Activated gamma-delta T cell (primary cell): ENCODE results near the gene MAN1A1.

Source experiments
- DNase-seq: peaks from one replicate; lab custom pipeline; 2025; lab: John Stamatoyannopoulos, UW

The MAN1A1 gene

DNA sequence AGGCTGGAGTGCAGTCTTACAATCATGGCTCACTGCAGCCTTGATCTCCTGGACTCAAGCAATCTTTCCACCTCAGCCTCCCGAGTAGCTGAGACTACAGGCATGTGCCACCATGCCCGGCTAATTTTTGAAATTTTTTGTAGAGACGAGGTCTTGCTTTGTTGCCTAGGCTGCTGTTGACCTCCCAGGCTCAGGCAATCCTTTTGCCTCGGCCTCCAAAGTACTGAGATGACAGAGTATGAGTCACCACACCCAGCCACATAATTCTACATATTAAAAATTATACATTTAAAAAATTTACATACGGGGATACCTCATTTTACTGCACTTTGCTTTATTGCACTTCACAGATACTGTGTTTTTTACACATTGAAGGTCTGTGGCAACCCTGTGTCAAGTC lies 115.1 kb downstream of the MAN1A1 start:
- DNase-seq: no peak

DNA sequence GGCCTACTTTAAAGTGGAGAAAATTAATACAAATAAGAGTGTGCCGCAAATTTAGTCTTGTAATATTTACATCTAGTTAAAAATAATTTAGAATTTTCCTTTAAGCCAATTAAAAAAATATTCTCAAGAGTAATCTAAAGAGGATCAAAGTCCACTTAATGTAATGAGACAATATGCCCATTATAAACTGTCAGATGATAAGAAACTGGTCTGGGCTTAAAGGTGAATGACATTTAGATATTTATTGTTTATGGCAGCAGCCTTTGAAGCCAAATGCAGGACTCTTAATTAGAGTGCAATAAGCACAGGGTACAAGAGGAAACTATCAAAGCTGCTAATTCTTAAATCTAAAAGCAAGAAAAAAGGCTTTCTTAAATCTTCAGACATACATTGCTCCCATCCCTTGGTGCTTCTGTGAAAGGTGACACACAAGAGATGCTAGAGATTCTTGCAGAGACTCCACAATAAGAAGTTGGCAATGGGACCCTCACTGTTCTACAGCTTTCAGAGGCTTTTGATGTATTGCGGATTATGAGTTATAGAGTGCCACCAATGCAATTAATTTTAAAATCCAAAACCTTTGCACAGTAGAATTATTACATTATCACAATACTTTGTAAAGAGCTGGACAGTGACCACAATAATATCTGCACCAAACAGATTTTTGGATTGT lies 116.1 kb downstream of the MAN1A1 start:
- DNase-seq: no peak

DNA sequence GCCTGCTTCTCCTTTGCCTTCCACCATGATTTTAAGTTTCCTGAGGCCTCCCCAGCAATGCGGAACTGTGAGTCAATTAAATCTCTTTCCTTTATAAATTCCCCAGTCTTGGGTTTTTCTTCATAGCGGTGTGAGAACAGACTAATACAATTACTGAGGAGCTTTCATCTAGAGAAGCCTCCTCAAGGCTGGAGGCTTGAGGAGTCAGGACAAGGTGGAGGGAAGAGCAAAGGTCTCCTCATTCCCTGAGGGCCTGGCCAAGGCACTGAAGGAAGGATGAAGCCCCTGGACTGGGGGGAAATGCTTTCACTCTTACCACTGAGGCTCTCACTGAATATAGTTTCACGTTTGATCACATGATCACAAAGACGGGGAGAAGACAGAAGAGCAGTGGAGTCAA lies 118.2 kb downstream of the MAN1A1 start:
- no peak for DNase-seq

DNA sequence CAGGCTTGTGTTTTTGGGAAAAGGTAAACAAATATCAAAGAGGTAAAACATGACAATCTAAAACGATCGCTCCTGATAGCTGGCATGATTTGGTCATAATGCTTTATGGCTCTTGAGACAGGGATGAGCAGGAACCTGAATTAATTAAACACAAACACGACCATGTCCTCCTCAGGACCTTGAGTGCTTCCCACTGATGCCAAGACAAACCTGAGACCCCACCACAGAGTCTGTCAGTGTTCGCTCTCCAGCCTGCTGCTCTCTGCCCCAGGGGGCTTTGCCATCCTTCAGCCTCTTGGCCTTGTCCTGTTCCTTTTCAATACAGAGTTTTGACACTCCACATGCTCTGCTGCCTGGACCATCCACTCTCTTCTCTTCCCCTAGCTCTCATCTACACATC lies 119.4 kb downstream of the MAN1A1 start:
- DNase-seq: no peak

DNA sequence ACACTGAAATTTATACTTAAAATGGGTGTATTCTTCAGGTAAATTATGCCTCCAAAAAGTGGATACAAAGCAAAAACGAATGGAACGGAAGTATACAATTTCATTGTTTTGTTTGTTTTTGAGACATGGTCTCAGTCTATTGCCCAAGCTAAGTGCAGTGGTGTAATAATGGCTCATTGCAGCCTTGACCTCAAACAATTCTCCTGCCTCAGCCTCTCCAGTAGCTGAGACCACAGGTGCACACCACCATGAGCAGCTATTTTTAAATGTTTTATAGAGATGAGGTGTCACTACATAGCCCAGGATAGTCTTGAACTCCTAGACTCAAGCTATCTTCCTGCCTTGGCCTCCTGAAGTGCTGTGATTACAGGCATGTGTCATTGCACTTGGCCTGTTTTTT lies 122.2 kb downstream of the MAN1A1 start:
- no peak for DNase-seq

DNA sequence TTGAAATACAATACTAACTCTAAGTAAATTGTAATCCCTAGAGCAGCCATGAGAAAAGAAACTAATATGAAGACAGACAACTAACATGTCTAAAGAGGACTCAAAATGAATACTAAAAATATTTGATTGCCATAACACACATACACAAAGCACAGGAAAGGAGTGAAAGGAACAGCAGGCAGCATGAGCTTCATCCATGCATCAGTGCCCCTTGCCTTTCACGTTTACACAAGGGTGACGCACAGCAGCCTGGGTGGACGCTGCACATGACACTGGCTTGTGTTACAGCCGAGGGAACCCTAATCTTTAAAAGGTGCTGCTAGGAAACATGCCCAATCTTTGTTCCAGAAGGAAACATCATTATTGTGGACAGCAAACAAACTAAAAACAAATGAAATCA lies 123.5 kb downstream of the MAN1A1 start:
- DNase-seq: no peak

DNA sequence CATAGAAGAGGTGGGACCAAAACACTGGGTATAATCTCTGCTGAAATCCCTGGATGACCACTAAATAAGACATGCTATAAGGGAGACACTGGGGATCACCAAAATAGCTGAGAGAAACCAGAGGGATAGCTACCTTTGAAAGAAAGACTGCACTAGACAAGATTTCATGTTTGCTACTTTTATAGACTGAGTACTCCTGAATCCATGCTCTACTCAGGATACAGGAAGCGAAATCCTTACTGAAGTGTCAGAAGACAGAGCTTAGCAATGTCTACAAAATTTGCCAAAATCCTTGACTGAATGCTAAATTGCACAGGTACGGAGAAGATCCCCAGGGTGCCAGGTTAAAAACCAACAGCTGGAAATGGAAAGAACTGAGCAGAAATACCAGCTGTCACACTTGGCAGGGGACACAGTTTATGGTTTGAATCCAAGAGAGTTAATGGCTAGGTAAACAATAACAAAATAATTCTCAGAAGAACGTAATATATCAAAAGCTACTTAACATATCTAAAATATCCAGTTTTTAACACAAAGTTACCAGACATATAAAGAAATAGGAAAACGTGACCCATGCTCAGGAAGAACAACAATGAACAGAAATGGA lies 125.4 kb downstream of the MAN1A1 start:
- no peak for DNase-seq

DNA sequence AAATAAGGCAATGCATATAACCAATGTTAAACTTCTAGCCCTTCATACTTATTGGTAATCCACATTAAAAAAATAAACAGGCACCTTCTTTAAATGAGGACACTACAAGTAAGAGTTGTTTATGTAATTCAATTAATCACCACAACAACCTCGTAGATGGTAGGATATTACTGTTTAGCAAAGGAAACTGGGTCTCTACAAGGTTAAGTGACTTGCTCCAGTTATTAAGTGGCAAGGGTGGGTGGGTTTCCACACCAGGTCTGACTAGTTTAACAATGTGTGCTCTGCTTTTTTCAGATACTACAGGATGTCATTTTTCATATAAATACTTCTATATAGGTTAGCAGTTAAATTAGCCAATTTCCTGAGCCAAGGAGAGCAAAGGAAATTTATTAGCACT lies 129.1 kb downstream of the MAN1A1 start:
- no peak for DNase-seq

DNA sequence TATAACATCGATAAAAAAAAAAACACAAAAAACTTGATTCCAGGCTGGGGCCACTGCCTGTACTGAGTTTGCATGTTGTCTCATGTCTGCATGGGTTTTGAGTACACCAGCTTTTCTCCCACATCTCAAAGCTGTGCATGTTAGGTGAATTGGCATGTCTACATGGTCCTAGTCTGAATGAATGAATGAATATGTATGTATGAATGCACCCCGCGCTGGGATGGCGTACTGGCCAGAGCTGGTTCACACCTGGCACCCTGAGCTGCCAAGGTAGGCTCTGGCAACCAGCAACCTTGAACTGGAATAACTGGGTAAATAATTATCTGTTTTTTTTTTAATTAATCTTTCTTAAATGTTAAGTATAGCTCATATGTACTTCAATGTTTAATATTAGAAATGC lies 131.0 kb downstream of the MAN1A1 start:
- DNase-seq: no peak

DNA sequence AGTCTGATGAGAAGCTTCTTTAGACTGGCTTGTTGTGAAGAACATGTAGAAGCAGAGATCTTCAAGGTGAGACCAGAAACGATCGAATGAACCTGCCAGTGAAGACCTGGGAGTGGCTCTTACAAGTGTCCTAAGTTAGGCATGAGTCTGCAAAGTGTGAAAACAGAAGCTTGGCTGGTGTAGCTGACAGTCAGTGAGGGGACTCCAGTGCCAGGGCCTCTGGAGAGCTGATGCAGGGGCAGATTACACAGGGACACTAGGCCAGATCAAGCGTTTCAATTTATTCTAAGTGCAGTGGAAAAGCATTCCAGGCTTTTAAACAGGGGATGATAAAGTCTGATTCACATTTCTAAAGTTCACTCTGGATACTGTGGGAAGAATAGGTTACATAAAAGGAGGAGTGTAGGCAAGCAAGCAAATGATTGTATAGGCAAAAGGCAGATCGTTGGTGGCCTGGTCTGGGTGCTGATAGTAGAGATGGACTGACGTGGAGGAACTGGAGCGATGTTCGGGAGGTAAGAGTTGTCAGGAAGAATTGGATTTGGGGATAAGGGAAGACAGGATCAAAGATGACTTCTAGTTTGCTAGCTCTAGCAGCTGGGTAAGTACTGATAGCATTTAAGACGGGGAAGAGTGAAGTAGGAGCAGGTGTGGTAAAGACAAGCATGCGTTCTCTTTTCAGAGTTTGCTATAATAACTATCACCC lies 133.5 kb downstream of the MAN1A1 start:
- no peak for DNase-seq

DNA sequence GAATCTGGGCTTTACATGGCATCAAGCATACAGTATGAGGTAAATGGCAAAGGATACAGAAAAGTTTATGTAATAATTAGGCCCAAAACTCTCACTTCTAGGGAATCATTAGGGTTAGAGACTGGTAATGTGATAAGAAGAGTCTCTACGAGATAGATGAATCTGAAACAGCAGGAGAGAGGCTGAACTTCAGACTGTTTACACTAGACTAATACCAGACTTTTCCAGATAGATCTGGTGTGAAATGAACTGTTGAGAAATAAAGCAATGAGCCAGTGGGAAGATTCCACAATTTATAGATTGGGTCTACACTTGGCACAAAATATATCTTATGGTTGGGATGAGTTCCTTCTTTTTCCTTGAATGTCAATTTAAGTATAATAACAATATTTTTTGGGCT lies 134.3 kb downstream of the MAN1A1 start:
- DNase-seq: no peak

DNA sequence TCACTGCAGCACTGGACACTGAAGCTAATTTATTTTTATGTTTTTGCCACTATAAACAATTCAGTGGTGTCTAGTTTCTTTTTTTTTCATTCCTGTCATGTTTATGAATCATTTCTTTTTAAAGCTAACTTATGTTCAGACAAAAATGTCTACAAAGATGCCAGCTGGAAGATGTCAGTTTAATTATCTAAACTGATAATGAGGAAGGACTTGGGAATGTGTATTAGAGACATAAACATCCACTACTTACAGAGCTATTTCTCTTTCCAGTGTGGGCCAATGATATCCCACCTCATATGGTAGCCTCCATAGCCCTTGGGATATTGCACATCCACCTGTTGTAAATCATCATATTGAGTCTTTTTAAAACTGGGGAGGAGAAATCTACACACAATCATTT lies 139.0 kb downstream of the MAN1A1 start:
- no peak for DNase-seq

DNA sequence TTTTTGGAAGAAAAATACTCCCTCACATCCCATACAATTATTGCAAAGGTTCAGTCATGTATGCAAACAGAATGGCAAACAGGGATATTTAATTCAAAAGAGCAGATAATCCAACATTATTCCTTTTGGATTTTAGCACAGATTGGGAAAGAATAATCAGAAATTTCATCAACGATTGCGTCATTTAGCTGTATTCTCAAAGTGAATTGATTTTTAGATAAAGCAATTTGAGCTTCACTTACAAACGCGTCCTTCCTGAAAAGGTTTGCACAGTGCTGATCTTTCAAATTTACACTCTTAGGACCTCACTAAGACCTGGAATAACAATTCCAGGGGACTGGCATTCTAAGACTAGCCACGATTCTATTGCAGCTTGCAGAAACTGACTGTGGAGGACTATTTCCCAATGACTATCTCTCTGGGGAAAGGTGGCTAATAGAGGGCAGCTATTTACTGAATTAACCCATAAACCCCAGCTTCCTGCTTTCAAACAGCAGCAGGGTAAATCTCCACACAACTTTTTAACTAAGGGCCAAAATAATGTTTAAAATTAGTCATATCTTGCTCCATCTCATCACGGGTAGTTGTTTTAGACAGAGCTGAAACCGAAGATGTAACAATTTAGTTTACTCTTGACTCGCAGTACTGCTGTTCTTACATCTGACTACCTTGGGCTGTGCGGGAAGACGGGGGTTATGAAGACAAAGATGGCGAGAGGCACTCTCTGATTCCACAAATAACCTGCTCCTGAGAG lies 139.9 kb downstream of the MAN1A1 start:
- DNase-seq: no peak

DNA sequence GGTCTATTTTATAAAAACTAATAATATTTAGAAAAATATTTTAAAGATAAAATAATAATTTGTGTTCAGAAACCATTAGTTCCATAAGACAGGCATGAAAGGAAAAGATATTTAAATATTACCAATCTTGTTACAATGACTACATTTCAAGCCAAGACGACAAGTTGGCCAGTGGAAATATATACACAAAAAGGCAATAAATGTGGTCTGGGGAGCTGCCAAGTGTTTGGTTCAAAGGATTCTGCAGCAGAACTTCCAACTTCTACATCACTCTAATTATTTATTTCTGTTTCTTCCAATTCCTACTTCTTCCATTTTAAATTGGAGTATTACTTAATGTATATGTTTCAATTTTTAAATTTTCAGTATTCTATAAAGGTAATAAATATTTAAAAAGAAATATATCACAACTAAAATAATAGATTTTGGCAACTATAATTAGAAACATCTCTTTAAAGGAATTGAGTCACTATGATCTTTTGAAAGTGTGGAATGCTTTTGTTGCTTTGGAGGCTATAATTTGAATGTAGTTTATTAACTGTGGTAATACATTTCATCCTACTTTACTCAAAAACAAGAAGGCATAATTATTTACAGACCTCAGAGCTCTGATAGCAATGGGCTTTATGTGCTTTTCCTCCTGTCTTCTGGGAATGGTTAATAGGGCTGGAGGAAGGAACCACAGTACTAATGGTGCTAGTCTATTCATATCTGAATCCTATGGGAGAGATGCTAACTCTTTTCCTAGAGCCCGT lies 141.4 kb downstream of the MAN1A1 start:
- no peak for DNase-seq

DNA sequence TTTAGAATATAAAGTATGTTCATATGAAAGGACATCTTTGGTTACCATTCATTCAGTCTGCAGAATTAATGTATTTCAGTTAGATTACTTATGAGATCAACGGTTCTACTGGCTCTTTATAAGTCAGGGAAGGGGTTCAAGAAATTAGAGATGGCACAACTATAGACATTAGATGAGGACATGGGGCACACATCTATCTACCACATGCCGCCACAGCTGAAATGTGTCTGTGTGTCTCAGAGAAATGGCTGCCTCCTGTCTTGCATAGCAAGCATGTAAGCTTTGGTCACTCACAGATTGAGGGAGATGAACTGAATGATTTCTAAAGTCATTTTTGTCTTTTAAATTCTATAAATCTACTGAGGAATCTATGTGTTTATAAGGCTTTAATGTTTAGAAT lies 142.2 kb downstream of the MAN1A1 start:
- no peak for DNase-seq

DNA sequence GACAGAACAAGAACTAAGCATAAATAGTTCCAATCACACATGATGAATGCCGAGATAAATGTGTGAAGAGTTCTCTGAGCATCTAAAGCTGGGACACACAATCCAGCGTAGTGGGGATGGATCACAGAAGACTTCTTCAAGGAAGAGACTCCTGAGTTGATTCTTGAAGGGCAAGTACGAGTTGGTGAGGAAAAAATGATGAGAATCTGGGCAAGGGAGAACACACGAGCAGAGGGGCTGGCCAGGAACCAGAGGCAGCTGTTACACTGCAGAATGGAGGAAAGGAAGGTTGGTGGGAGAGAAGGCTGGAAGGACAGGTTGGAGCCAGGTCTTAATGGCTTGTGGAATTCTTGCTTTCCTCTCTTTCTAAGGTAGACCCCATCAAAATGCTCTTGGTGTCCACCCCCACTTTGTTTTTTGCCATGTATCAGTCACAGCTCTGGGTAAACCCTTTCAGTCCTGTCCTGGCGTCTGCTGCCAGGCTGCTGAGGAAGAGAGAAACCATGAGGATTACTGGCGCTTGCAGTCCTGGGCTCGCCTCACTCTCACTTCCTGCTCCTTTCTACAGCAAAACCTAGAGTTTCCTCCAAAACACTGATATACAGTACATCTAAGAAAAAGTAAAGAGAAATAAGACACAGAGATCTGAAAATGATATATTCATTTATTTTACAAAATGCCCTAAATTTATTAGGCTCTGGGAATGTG lies 143.5 kb downstream of the MAN1A1 start:
- no peak for DNase-seq

DNA sequence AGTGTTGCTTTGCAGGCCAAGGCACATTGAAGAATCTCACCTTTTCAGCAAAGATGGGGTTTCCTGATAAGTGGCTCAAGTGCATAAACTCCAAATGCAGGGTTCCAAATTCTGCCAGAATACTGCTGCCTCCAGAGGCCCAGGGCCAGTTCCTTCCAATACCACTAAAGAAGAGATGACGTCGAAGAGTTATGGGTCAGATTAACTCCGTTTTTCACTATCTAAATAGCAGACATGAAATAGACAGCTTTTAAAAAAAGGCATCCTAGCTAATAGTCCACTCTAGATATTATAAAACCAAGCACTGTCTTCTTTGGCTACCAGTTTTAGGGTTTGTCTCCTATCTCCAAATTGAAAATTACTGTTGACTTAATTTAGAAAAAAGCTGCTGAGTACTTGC lies 144.8 kb downstream of the MAN1A1 start:
- DNase-seq: no peak

DNA sequence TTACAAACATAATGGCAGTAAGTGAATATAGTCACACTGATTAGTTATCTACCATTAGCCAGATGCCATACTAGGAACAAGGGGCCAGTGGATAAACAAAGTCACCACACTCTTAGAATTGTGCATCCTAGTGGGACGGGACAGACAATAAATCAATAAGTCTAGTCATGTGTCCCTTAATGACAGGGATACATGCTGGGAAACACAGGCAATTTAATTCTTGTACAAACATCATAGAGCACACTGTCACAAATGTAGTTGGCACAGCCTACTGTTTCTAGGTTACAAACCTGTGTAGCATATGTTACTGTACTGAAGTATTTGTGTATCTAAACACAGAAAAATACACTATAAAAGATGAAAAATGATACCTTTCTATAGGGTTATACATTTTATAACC lies 148.1 kb downstream of the MAN1A1 start:
- no peak for DNase-seq

DNA sequence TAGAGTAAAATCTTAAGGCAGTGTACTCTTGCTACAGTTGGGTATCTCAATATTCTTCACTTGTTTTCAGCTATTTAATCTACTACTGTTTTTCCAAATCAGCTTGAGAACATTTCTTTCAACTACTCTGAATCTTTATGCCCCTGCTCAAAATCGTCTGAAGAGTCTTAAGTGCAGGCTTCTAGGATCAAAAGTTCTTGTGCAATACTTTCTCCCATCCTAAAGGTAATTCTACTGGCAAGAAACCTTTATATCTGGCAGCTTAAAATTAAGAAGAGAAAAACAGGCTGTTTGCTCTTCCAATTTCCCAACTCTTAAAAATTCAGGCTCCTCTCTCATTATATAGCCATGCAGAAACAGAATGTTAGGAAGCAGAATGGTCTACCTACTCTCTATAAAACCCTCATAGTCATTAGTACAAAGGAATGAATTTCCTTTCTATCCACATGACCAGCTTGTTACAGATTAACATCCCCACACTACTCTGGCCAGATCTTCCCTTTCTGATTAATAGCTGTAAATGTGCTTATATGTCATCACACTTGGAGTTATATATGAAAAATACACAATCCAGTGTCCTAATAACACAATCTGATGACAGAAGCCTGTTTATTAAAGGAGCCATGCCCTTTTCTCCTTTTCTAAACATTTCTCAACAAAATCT lies 148.9 kb downstream of the MAN1A1 start:
- DNase-seq: no peak

DNA sequence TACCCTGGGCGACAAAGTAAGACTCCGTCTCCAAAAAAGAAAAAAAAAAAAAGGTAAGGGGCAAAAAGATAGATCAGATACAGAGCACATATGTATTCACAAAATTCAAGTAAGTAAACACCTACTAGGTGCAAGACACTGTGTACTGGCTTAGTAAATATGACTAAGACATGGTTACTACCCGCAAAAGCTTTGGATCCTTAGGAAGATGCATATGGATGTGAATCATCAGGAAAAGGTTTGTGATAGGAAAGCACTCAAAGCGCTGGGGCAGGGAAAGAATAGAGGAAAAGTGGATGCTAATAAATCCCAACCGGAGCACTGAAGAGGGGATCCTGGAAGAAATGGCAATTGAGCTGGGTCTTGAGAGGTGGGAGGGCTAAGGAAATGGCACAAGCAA lies 152.3 kb downstream of the MAN1A1 start:
- DNase-seq: no peak

DNA sequence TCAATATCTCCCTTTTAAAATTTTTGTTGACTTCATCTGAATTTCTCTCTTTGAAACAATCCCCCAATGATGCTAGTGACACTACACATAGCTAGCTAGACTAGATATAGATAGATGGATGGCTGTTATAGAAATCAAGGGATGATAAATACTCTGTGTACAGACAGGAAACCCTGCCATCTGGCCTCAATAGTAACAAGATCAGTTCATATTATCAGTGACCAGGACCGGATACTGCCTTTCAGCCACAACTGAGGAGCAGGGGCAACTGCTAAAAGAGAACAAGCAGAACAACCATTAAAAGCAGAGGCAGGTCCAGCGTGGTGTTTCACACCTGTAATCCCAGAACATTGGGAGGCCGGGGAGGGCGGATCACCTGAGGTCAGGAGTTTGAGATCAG lies 152.8 kb downstream of the MAN1A1 start:
- DNase-seq: no peak
